ENCODE results near the gene ADARB2. TPM values are rescaled to one million over a fixed set of nuclear protein-coding genes. Genes with fewer than 3 reads are reported as not detected.

ADARB2 gene
- polyA plus RNA-seq, 1 of the 3 experiments (the other 2 are of a cell fraction), result not detected

- Histone ChIP-seq H4K20me1 (ENCODE audit: insufficient read depth) (no peaks in the 10 kb centered on the region), H3K27ac (ENCODE audit: low read depth in 2 of 2, low read length in 1 of 2) (no peak overlapping the region), H3K9me2 (no peaks in the 10 kb centered on the region), H3K4me2 (no peak overlapping the region), H3K4me1 (ENCODE audit: control insufficient read depth in 1 of 2, insufficient read depth in 2 of 2, low read depth in 1 of 2, low read length in 1 of 2) (peaks cover 0 to 19% of the 10 kb centered on the region in 2 experiments; a peak in 2 of 4 replicates), H3F3A (replicated peaks; ENCODE audit: insufficient read depth) (no peaks in the 10 kb centered on the region), H3K36me3 (replicated peaks in 1 of 2; ENCODE audit: control insufficient read depth in 1 of 2, insufficient read depth in 2 of 2, low read length in 1 of 2) (no peaks in the 10 kb centered on the region), H2AFZ (ENCODE audit: low read depth) (no peak overlapping the region), H3K79me2 (ENCODE audit: insufficient read depth) (no peaks in the 10 kb centered on the region), H3K4me3 (ENCODE audit: low read depth in 2 of 2, low read length in 1 of 2) (no peak overlapping the region), H3K9ac (no peak overlapping the region), H3K27me3 (ENCODE audit: insufficient read depth) (no peaks in the 10 kb centered on the region), H3K9me3 (no peaks in the 10 kb centered on the region)
- CTCF ChIA-PET, result interaction anchor here (1.1 kb wide), 1 partner anchor 139 kb away, joined by 4 read pairs; no protein-coding TSS in a partner anchor
- 62% methylated on average over 9 of the region's 9 CpGs for WGBS (ENCODE audit: low lambda C conversion rate)
- peak; percentile 55 for DNase-seq
- POLR2A ChIA-PET, result no interaction called here
- TF ChIP-seq, protein P1, sequence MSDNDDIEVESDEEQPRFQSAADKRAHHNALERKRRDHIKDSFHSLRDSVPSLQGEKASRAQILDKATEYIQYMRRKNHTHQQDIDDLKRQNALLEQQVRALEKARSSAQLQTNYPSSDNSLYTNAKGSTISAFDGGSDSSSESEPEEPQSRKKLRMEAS (IDR thresholded peaks at IDR 0.05; ENCODE audit: low read depth), result no peak
- TF ChIP-seq NRF1 (IDR thresholded peaks at IDR 0.05; ENCODE audit: low read depth, low read length) (no peak), USF2 (IDR thresholded peaks at IDR 0.05; ENCODE audit: borderline replicate concordance, low read depth, low read length) (no peak), ELF1 (IDR thresholded peaks at IDR 0.05) (no peak), MXI1 (IDR thresholded peaks at IDR 0.05; ENCODE audit: low read depth, low read length) (no peak), RFX5 (IDR thresholded peaks at IDR 0.05; ENCODE audit: low read length) (no peak), FOSL2 (IDR thresholded peaks at IDR 0.05; ENCODE audit: borderline replicate concordance, low read depth) (no peak), PBX3 (IDR thresholded peaks at IDR 0.05) (no peak), ZBTB33 (IDR thresholded peaks at IDR 0.05; ENCODE audit: borderline replicate concordance, low read depth) (no peak), FOXJ3 (CRISPR knock-in tag; IDR thresholded peaks at IDR 0.05) (no peak), GATA2 (CRISPR knock-in tag; IDR thresholded peaks at IDR 0.05) (no peak), RCOR1 (IDR thresholded peaks at IDR 0.05; ENCODE audit: low read length) (no peak), YY1 (IDR thresholded peaks at IDR 0.05; ENCODE audit: low read depth) (no peak), TAF1 (IDR thresholded peaks at IDR 0.05; ENCODE audit: borderline replicate concordance, low read depth, low read length) (no peak), EZH2phosphoT487 (IDR thresholded peaks at IDR 0.05; ENCODE audit: borderline replicate concordance, low read depth) (no peak), FOXM1 (IDR thresholded peaks at IDR 0.05; ENCODE audit: low read depth) (no peak), POLR2AphosphoS5 (IDR thresholded peaks at IDR 0.05; ENCODE audit: low read depth, low read length) (no peak), RAD21 (IDR thresholded peaks at IDR 0.05; ENCODE audit: low read length) (no peak)
These were observed 582.6 kb downstream of the ADARB2 start for GRCh38 chr10:1154531-1155295.
